Panc1 (cell line): ENCODE measurements around the gene MOB1A.

Experiments used
- CTCF ChIP-seq: fragments of 450-650 bp; IDR thresholded peaks from 2 replicates; pipeline ENCODE4 v1.5.1; 2017; ENCODE audit warnings: mild to moderate bottlenecking
- POLR2AphosphoS5 ChIP-seq: IDR thresholded peaks from 2 replicates; pipeline ENCODE4 v1.6.1; 2012; ENCODE audit warnings: mild to moderate bottlenecking, low read depth, low read length, moderate library complexity
- TCF7L2 ChIP-seq: IDR thresholded peaks from 2 replicates; pipeline ENCODE4 v1.6.1; 2011; ENCODE audit warnings: mild to moderate bottlenecking, low read depth, low read length, inconsistent platforms

GRCh38 chr2:74147727-74148456, 30.8 kb downstream of the MOB1A start, which contains the start of gene BOLA3:
- peak; percentile 97 for TF ChIP-seq CTCF
- no peak for TF ChIP-seq TCF7L2
- peak; percentile 64; the same call in 1 of the 2 replicates for TF ChIP-seq POLR2AphosphoS5
